Smooth muscle cell (in vitro differentiated cells): ENCODE data around the gene CFC1. TPM values are rescaled to one million over a fixed set of nuclear protein-coding genes. Genes with fewer than 3 reads are reported as not detected.
"Not testable (repeated sequence)": the region's sequence is repeated elsewhere in the genome, so short reads cannot be mapped to it uniquely, and the experiment has no call there.

Experiments
- DNase-seq: peaks from one replicate; lab custom pipeline; 2025; ENCODE audit not compliant: unreplicated experiment; lab: John Stamatoyannopoulos, UW
- H2AFZ ChIP-seq: fragments of 200-600 bp; sonication (generic); 2 replicates; pipeline ENCODE4 v1.6.0; 2016; ENCODE audit warnings: antibody characterized with exemption, low read depth, mild to moderate bottlenecking
- H3F3A ChIP-seq: fragments of 200-600 bp; sonication (generic); 2 replicates; pipeline ENCODE4 v1.6.0; 2017; ENCODE audit warnings: antibody characterized with exemption, low read depth
- H3K27ac ChIP-seq: fragments of 200-600 bp; sonication (generic); 2 replicates; pipeline ENCODE4 v1.5.1; 2016; ENCODE audit warnings: low read depth, mild to moderate bottlenecking
- H3K27me3 ChIP-seq: fragments of 200-600 bp; sonication (generic); 2 replicates; pipeline ENCODE4 v1.6.1; 2016; ENCODE audit warnings: low read depth, mild to moderate bottlenecking
- H3K36me3 ChIP-seq: fragments of 200-600 bp; sonication (generic); 2 replicates; pipeline ENCODE4 v1.5.1; 2016; ENCODE audit warnings: low read depth
- H3K4me1 ChIP-seq: fragments of 200-600 bp; sonication (generic); 2 replicates; pipeline ENCODE4 v1.5.1; 2016; ENCODE audit warnings: low read depth
- H3K4me2 ChIP-seq: fragments of 200-600 bp; sonication (generic); 2 replicates; pipeline ENCODE4 v1.6.0; 2016; ENCODE audit warnings: mild to moderate bottlenecking
- H3K4me3 ChIP-seq: fragments of 200-600 bp; sonication (generic); 2 replicates; pipeline ENCODE4 v1.5.1; 2016; ENCODE audit warnings: mild to moderate bottlenecking
- H3K79me2 ChIP-seq: fragments of 200-600 bp; sonication (generic); 2 replicates; pipeline ENCODE4 v1.6.0; 2016; ENCODE audit warnings: low read depth, mild to moderate bottlenecking
- H3K9ac ChIP-seq: fragments of 200-600 bp; sonication (generic); 2 replicates; pipeline ENCODE4 v1.6.0; 2016; ENCODE audit warnings: low read depth
- H3K9me3 ChIP-seq: fragments of 200-600 bp; sonication (generic); replicated peaks from 2 replicates; pipeline ENCODE4 v1.5.1; 2016; ENCODE audit warnings: low read depth
- H4K20me1 ChIP-seq: fragments of 200-600 bp; sonication (generic); 2 replicates; pipeline ENCODE4 v1.6.0; 2016; ENCODE audit warnings: low read depth
- WGBS: methylation state at CpG from one replicate; pipeline ENCODE4 v1.1.7; 2016; ENCODE audit warnings: low lambda C conversion rate; 5-methylcytosine and 5-hydroxymethylcytosine counted together
- polyA plus RNA-seq: library from polyadenylated mRNA; unstranded; fragments of >200 nt; fragmentation: Nextera tagmentation; extraction: Ambion mirVana; gene quantifications from 2 replicates; pipeline ENCODE4 v1.2.1, GENCODE V29; 2016
- total RNA-seq: library from RNA; depleted of rRNA; stranded (reverse); fragments of >200 nt; gene quantifications from 2 replicates; pipeline ENCODE4 v1.2.3, GENCODE V29; 2014

Gene CFC1
- total and polyA plus RNA-seq, 2 experiments from 2014 or later: not detected

DNA sequence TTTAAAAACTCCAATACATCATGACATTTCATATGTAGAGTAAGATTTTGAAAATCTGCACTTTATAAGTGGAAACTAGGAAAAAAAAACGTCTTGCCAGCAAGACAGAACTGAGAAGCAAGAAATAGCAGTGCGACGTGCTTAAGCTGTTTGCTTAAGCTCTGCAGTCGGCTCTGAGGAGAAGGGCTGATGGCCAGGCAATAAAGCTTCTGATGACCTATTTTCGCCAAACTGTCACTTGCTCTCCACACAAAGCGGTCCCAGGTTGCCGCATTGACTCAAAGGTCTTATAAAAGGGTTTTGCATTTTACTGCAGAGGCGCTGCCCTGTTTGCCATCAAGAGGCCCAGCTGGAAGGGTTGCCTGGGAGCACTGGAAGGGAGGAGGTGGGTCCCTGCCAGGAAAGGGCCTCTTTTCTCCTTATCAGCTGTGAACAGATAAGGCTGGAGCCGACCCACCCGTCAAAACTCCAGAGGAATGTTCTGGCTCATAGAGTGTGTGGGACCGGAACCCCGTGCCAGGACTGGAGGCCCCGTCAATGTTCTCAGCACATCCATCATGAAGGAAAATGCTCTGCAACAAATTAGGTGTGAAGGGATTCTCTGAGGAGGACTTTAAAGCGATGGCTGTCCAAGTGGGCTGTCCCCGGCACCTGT, 2.4 kb upstream of the CFC1 start:
- not testable (repeated sequence) for H3K4me1 ChIP-seq, H3K27ac ChIP-seq, H3K36me3 ChIP-seq, H3K9me3 ChIP-seq, H4K20me1 ChIP-seq, H3K27me3 ChIP-seq, H2AFZ ChIP-seq, H3K4me2 ChIP-seq, H3F3A ChIP-seq, H3K79me2 ChIP-seq, H3K9ac ChIP-seq, H3K4me3 ChIP-seq, DNase-seq
- WGBS: 26% methylated on average over 6 of the region's 15 CpGs

DNA sequence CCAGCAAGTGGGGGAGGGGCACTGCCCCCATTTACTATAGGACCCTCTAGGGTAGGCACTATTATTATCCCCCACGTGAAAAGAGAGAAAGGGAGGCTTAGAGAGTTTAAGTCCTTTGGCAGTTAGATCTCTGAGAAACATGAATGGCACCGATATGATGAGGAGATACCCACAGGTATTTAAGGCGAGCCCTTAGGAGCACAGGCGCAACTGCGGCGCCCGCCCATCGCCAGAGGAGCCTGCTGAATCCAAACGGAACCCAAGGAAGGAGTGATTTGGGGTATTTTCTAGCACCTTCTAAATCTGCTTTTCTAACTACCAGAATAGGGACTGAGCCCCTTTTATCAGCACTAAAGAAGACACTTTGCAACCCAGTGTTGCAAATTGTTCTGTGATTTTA, 551 bp upstream of the CFC1 start:
- DNase-seq, H2AFZ ChIP-seq, H3K27ac ChIP-seq, H3K79me2 ChIP-seq, H4K20me1 ChIP-seq, H3K4me1 ChIP-seq, H3K4me3 ChIP-seq, H3K9me3 ChIP-seq, H3K4me2 ChIP-seq, H3K9ac ChIP-seq, H3F3A ChIP-seq, H3K36me3 ChIP-seq, H3K27me3 ChIP-seq: not testable (repeated sequence)
- 92% methylated on average over 9 of the region's 9 CpGs for WGBS

DNA sequence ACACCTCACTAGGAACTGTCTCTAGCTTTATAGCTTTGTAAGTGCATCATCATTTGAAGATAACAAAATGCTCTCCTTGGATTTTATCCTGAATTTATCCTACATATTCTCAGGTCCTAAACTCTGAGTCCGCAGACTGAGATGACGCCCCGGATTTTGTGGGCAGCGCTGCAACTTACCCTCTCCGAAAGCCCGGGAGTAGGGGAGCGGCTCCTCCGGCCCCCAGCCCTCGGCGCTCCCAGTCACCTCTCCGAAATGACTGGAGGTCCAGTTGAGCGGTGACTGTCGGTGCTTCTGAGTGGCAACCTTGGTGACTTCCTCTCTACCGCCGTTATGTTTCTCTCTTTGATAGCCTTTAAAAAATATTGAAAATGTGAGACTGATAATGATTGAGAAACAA, 912 bp downstream of the CFC1 start:
- not testable (repeated sequence) for H3K9me3 ChIP-seq, H3K4me1 ChIP-seq, H3K9ac ChIP-seq, DNase-seq, H3K36me3 ChIP-seq, H3K27ac ChIP-seq, H2AFZ ChIP-seq, H4K20me1 ChIP-seq, H3K79me2 ChIP-seq, H3K4me2 ChIP-seq, H3F3A ChIP-seq, H3K4me3 ChIP-seq, H3K27me3 ChIP-seq
- WGBS: 58% methylated on average over 15 of the region's 15 CpGs

DNA sequence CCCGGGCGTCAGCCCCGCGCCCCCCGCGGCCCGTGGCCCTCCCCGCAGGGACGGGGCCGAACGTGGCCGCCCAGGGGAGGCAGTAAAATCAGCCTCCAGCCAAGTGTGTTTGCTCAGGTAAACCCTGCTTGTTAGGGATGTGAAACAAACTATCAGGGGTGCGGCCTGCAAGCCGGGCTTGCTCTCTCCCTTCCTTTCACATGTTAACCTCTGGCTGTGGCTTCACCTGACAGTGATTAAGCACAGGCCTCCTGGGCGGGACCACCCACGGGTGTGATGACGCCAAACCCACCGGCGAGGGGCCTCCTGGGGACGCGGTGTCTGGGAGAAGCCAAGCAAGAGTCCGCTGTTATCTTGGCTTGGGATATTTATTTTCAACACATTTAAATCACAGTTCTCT, 1.4 kb downstream of the CFC1 start:
- not testable (repeated sequence) for H3K9ac ChIP-seq, H4K20me1 ChIP-seq, H3K4me3 ChIP-seq, H3K4me2 ChIP-seq, H3K27ac ChIP-seq, H2AFZ ChIP-seq, H3K36me3 ChIP-seq, H3K4me1 ChIP-seq, H3K9me3 ChIP-seq, H3F3A ChIP-seq, H3K79me2 ChIP-seq, DNase-seq, H3K27me3 ChIP-seq
- WGBS: no CpG with 5 or more reads among the region's 22 CpGs

DNA sequence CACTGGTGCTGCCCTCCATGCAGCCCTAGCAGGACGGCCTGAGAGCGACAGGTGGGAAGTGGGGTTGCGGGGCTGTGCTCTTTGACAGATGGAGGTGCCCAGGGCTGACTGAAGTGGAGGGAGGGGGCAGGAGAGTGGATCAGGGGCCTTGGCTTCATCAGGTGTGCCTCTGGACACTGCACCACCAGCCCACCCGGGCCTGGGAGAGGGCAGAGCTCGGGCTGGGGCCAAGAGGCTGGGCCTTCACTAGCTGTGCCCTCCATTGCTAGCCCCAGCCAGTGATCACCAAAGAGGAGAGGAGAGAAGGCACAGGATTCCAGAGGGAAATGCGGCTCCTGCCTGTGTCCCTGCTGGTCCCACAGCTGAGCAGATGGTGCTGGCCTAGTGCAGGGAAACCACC, 2.6 kb downstream of the CFC1 start:
- not testable (repeated sequence) for H3K4me2 ChIP-seq, H3K79me2 ChIP-seq, H3K4me1 ChIP-seq, H3K9ac ChIP-seq, H3K36me3 ChIP-seq, H3K4me3 ChIP-seq, DNase-seq, H3F3A ChIP-seq, H4K20me1 ChIP-seq, H3K27me3 ChIP-seq, H2AFZ ChIP-seq, H3K9me3 ChIP-seq, H3K27ac ChIP-seq
- 95% methylated on average over 2 of the region's 6 CpGs for WGBS

DNA sequence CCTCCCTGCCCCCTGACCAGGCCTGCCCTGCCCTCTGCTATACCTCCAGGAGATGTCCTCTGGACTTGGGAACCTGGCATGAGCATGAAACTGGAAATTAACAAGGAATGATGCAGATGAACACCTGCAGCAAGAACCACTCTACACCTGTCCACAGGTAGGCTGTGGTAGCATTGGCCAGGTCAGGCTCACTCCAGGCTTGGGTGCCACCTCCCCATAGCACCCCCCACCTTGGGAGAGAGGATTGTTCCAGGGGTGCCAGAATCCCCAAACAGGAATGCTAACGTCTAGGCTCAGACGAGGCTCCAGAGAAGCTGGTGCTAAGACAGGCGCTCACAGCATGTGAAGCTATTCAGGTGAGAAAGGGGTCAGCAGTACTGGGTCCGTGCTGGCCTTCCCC, 5.4 kb downstream of the CFC1 start:
- 91% methylated on average over 3 of the region's 4 CpGs for WGBS
- not testable (repeated sequence) for H3F3A ChIP-seq, H3K79me2 ChIP-seq, H3K4me2 ChIP-seq, H3K36me3 ChIP-seq, DNase-seq, H3K9ac ChIP-seq, H3K27me3 ChIP-seq, H3K9me3 ChIP-seq, H4K20me1 ChIP-seq, H3K27ac ChIP-seq, H3K4me1 ChIP-seq, H3K4me3 ChIP-seq, H2AFZ ChIP-seq

DNA sequence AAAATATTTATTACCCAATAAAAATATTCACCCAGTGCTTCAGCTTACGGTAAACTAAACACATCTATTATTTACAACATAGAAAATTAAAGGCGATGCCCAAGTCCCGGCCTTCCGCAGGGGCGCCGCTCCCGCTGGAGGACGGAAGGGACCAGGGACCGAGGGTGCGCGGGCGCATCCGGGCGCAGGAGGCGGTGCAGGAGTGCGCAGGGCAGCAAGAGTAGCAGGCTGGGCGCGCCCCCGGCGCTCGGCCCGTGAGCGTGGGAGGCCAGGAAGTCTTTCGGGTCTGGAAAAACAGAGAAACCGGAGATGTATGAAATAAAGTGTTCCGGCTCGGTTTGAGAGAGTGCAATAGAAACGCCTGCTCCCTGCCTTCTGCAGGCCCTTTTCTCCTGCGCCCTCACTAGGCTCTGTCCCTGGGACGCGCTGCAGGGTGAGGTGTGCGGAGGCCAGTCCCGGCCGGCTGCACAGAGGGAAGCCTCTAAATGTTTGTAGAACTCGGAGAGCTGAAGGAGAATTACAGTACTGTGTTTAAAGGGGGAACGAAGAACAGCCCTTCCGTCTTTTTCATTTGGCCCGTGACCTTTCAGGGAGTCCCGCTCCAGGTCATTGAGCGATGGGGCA, 6.5 kb downstream of the CFC1 start:
- not testable (repeated sequence) for H3K36me3 ChIP-seq, H3K4me1 ChIP-seq, H3K27ac ChIP-seq, H4K20me1 ChIP-seq, H3K4me3 ChIP-seq, DNase-seq, H3K79me2 ChIP-seq, H3K27me3 ChIP-seq, H3K9ac ChIP-seq, H3K9me3 ChIP-seq, H2AFZ ChIP-seq, H3F3A ChIP-seq, H3K4me2 ChIP-seq
- 66% methylated on average over 9 of the region's 40 CpGs for WGBS

DNA sequence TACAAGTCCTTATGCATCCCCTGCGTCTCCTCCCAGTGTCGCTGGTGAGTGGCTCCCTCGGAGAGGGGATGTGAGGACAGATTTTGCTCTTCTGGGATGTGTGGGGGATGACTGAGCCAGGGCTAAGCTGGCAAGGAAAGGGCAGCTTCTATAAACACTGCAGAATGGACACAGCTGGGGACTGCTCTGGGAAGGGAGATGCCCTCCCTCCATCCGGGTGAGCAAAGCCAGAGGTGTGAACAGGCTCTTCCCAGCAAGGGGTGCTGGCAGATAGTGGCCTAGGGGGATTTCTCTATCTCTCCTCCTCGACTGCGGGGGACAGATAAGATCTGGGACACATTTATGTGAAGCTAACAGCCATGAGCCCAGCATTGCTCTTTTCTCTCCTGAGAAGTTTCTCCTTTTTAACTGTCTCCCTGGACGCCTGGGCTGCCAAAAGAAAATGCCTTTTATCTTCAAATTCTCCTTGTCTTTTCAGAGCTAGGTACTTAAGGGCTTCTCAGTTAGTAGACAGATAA, 8.5 kb downstream of the CFC1 start:
- WGBS: 13% methylated on average over 7 of the region's 7 CpGs
- not testable (repeated sequence) for H3K79me2 ChIP-seq, H3K27ac ChIP-seq, H2AFZ ChIP-seq, H3K9me3 ChIP-seq, H4K20me1 ChIP-seq, H3K4me2 ChIP-seq, H3F3A ChIP-seq, DNase-seq, H3K4me1 ChIP-seq, H3K4me3 ChIP-seq, H3K36me3 ChIP-seq, H3K27me3 ChIP-seq, H3K9ac ChIP-seq
